GM10248 (cell line): ENCODE measurements around the gene C2CD3.

ENCODE experiments used
- CTCF ChIA-PET: fragments of 300-600 bp; sonication (Branson Sonifier 250); formaldehyde crosslinking; extraction: SDS; loops from one replicate; lab custom pipeline; 2021; ENCODE audit warnings: antibody characterized with exemption; lab: Yijun Ruan, JAX
- POLR2A ChIA-PET: fragments of 350-650 bp; sonication (Branson Sonifier 250); formaldehyde crosslinking; extraction: SDS; loops from one replicate; lab custom pipeline; 2020; ENCODE audit warnings: antibody characterized with exemption; lab: Yijun Ruan, JAX
- DNase-seq: peaks from one replicate; pipeline ENCODE4 v3.0.0; 2012; ENCODE audit errors: extremely low spot score
- TF ChIP-seq, protein P1 (sequence below): IDR thresholded peaks from 2 replicates; pipeline ENCODE4 v1.5.1; 2012; ENCODE audit warnings: mild to moderate bottlenecking, low read depth; ENCODE audit errors: extremely low read depth, missing control alignments, control extremely low read depth

C2CD3 gene

GRCh38 chr11:73965076-73965763 lies 205.6 kb downstream of the C2CD3 start:
- CTCF ChIA-PET = interaction anchor here (0.9 to 5.2 kb wide), 16 partner anchors 8 to 356 kb away, joined by 3 to 49 read pairs (median 6); partner anchors contain the start of genes DNAJB13 and UCP2
- POLR2A ChIA-PET = no interaction called here
- TF ChIP-seq, protein P1, sequence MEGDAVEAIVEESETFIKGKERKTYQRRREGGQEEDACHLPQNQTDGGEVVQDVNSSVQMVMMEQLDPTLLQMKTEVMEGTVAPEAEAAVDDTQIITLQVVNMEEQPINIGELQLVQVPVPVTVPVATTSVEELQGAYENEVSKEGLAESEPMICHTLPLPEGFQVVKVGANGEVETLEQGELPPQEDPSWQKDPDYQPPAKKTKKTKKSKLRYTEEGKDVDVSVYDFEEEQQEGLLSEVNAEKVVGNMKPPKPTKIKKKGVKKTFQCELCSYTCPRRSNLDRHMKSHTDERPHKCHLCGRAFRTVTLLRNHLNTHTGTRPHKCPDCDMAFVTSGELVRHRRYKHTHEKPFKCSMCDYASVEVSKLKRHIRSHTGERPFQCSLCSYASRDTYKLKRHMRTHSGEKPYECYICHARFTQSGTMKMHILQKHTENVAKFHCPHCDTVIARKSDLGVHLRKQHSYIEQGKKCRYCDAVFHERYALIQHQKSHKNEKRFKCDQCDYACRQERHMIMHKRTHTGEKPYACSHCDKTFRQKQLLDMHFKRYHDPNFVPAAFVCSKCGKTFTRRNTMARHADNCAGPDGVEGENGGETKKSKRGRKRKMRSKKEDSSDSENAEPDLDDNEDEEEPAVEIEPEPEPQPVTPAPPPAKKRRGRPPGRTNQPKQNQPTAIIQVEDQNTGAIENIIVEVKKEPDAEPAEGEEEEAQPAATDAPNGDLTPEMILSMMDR = no peak
- no peak for DNase-seq

- POLR2A ChIA-PET = interaction anchor here (0.7 kb wide), 1 partner anchor 18 kb away, joined by 3 read pairs; the partner anchor contains the start of gene UCP2
- TF ChIP-seq, protein P1 = no peak
- no peak for DNase-seq
- CTCF ChIA-PET = interaction anchor here (0.8 to 5.2 kb wide), 32 partner anchors 9 to 358 kb away, joined by 3 to 49 read pairs (median 5); partner anchors contain the start of genes C2CD3, DNAJB13, PPME1 and UCP2
Observed at GRCh38 chr11:73963861-73964260, 206.9 kb downstream of the C2CD3 start.
